ENCODE results near the gene FAM241A.

Gene FAM241A

GRCh38 chr4:112146502-112146813, 1.2 kb downstream of the FAM241A start:
- in situ Hi-C loops (cut with HindIII; ENCODE audit: low pct_ligation_motif_present, low sequenced_read_pairs) = no loop called here

GRCh38 chr4:112147697-112148096, 2.4 kb downstream of the FAM241A start:
- H3K4me3 ChIP-seq (ENCODE audit: low read depth, low read length) = no peak overlapping the region
- H3K27ac ChIP-seq = no peak overlapping the region
- DNase-seq = no peak
- no peak for TF ChIP-seq CTCF (IDR thresholded peaks at IDR 0.05; ENCODE audit: low read depth, low read length, missing control alignments)
- no peaks in the 10 kb centered on the region for H3K36me3 ChIP-seq (replicated peaks)
- no peaks in the 10 kb centered on the region for H3K27me3 ChIP-seq (replicated peaks)
- in situ Hi-C loops (cut with HindIII; ENCODE audit: low pct_ligation_motif_present, low sequenced_read_pairs) = no loop called here

More at GRCh38 chr4:112146502-112146813, 1.2 kb downstream of the FAM241A start:
- Histone ChIP-seq H3K4me3 (ENCODE audit: low read depth, low read length) (peak overlapping the region; percentile 78), H3K36me3 (replicated peaks) (no peaks in the 10 kb centered on the region), H3K27me3 (replicated peaks) (no peaks in the 10 kb centered on the region), H3K27ac (no peak overlapping the region)
- DNase-seq = no peak
- TF ChIP-seq CTCF (IDR thresholded peaks at IDR 0.05; ENCODE audit: low read depth, low read length, missing control alignments) = no peak

GRCh38 chr4:112150920-112151319, 5.7 kb downstream of the FAM241A start:
- H3K27ac ChIP-seq = no peak overlapping the region
- no peak for DNase-seq
- TF ChIP-seq CTCF (IDR thresholded peaks at IDR 0.05; ENCODE audit: low read depth, low read length, missing control alignments) = no peak
- in situ Hi-C loops (cut with HindIII; ENCODE audit: low pct_ligation_motif_present, low sequenced_read_pairs) = no loop called here
- no peak overlapping the region for H3K4me3 ChIP-seq (ENCODE audit: low read depth, low read length)
- H3K36me3 ChIP-seq (replicated peaks) = no peaks in the 10 kb centered on the region
- no peaks in the 10 kb centered on the region for H3K27me3 ChIP-seq (replicated peaks)

- in situ Hi-C loops (cut with HindIII; ENCODE audit: low pct_ligation_motif_present, low sequenced_read_pairs) = no loop called here
- no peaks in the 10 kb centered on the region for H3K36me3 ChIP-seq (replicated peaks)
- no peak for DNase-seq
- no peak overlapping the region for H3K4me3 ChIP-seq (ENCODE audit: low read depth, low read length)
- no peak overlapping the region for H3K27ac ChIP-seq
- no peaks in the 10 kb centered on the region for H3K27me3 ChIP-seq (replicated peaks)
- TF ChIP-seq CTCF (IDR thresholded peaks at IDR 0.05; ENCODE audit: low read depth, low read length, missing control alignments) = no peak
Measured at GRCh38 chr4:112152521-112152920, 7.3 kb downstream of the FAM241A start.

- H3K27me3 ChIP-seq (replicated peaks) = no peaks in the 10 kb centered on the region
- in situ Hi-C loops (cut with HindIII; ENCODE audit: low pct_ligation_motif_present, low sequenced_read_pairs) = no loop called here
- no peak overlapping the region for H3K4me3 ChIP-seq (ENCODE audit: low read depth, low read length)
Measured at GRCh38 chr4:112153211-112153791, 8.0 kb downstream of the FAM241A start.

More at GRCh38 chr4:112153211-112153791, 8.0 kb downstream of the FAM241A start:
- TF ChIP-seq CTCF (IDR thresholded peaks at IDR 0.05; ENCODE audit: low read depth, low read length, missing control alignments) = no peak
- no peak for DNase-seq
- H3K36me3 ChIP-seq (replicated peaks) = no peaks in the 10 kb centered on the region
- no peak overlapping the region for H3K27ac ChIP-seq
